HG03520 (cell line): ENCODE data around the gene SLC38A3.
A peak's percentile ranks its signal among the peaks of the same experiment; 100 is the strongest.
"Not testable (repeated sequence)": the region's sequence is repeated elsewhere in the genome, so short reads cannot be mapped to it uniquely, and the experiment has no call there.

Source experiments
- ATAC-seq: cut with Tn5 transposase; IDR thresholded peaks from one replicate; pipeline ENCODE4 v1.9.1; 2021; ENCODE audit warnings: mild to moderate bottlenecking, moderate library complexity; ENCODE audit not compliant: unreplicated experiment

SLC38A3 gene

DNA sequence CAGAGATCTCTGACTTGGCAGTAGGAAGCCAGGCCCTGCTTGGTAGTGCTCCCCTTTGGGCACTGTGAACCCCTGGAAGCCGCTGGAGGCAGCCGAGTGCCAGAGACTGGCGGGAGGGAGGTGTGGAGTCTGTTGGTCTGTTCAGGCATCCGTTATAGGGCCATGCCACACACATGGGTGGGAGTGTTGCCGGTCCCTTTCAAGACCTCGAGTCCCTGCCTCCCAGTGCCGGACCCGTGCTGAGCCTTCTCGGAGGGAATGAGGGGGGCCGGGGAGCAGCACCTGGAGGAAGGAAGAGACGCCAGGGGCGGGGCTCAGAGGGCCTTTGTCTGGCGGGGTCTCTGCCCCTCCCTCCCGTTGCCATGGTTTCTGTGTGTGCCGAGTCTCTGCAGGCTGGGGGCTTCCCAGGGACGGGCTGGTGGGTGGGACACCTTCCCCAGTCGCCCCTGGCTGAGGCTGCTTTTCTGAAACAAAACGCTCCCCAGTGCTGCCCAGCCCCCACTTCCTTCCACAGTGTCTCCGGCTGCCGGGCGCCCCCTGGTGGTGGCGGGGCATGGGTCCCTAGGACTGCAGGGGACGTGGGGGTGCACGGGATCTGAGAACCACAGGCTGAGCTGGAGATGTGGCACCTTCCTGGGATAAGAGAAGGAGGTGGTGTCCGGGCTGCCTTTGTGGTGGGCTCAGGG lies 40.9 kb downstream of the SLC38A3 start:
- peak; percentile 73 for ATAC-seq

DNA sequence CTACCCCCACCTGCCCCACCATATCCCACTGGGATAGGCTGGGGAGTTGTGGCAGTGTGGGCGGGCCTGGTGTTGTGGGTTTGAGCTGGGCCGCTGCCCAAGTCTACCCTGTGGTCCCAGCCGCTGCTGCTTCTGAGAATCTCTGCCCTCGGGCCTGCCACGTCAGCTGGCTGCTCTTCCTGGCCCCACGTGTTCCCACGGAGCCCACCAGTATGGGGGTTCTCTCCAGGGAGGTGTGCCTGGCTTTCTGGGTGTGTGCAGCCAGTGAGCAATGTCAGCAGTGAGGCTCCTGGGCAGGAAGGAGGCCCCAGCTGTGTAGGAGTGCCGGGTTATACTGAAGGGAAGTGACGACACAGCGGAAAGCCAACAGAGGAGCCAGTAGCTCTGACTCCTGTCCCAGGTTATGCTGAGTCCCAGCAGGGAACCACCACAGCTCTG lies 41.5 kb downstream of the SLC38A3 start:
- ATAC-seq = peak; percentile 56

DNA sequence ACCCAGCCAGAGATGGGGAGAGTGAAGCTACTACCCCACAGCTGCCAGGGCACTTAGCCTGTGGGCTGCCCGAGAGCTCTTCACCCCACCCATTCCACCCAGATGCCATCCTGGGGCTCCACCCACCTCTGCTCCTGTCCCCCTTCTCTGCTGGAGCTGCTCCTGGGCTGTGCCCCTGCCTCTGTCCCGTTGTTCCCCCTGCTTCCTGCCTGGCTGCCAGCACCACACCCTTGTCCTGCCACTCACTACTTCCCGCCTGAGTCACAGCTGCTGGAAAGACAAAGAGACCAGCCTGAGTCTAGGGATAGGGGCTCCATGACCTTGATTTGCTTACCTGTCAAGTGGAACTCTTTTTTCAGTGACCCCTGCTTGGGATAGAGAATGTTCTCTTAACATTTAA lies 43.3 kb downstream of the SLC38A3 start:
- no peak for ATAC-seq

DNA sequence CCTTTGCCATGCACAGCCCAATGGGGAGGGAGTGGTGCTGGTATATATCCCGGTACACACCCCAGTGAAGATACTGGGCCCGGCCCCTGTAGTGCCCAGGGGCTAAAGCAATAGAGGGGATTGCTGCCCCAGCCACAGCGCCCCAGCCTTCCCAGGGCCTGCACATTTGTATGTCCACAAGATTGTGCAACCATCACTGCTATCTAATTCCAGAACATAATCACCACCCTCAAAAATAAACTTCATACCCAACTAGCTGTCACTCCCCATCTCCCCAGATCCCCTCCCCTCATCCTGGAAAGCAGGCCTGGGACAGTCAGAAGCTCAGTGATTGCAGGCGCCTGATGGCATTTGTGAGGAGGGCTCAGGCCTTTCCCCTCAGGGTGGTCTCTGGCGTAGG lies 44.4 kb downstream of the SLC38A3 start:
- no peak for ATAC-seq

DNA sequence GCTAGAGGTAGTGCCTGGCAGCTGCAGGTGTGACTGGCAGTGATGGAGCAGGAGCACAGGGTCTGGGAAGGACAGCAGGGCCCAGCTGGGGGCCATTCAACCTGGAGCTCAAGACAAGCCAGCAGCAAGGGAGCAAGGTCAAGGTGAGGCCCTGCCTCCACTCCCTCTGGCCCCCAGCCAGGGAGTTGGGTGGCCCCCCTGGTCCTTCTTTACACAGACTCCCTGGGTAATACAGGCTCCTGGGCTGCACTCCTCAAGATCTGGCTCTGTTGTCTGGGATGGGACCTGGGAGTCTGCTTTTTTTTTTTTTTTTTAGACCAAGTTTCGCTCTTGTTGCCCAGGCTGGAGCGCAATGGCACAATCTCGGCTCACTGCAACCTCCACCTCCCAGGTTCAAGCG lies 45.4 kb downstream of the SLC38A3 start:
- ATAC-seq = no peak

DNA sequence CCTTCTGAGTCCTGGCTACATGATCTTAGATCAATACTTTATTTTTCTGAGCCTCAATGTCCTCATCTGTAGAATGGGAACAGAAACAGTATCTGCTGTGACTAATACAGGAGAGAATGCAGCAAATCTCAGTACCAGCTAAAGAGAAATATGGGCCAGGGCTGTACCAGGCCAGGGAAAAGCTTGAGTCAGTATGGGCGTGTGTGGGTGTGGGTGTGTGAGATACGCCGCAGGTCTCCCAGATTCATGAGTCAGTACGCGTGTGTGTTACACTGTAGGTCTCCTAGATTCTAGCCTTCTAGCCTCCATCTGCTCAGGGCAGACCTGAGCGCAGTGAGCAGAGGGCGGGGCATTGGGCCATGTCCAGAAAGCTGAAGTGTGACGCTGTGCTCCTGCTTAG lies 46.1 kb downstream of the SLC38A3 start:
- no peak for ATAC-seq

DNA sequence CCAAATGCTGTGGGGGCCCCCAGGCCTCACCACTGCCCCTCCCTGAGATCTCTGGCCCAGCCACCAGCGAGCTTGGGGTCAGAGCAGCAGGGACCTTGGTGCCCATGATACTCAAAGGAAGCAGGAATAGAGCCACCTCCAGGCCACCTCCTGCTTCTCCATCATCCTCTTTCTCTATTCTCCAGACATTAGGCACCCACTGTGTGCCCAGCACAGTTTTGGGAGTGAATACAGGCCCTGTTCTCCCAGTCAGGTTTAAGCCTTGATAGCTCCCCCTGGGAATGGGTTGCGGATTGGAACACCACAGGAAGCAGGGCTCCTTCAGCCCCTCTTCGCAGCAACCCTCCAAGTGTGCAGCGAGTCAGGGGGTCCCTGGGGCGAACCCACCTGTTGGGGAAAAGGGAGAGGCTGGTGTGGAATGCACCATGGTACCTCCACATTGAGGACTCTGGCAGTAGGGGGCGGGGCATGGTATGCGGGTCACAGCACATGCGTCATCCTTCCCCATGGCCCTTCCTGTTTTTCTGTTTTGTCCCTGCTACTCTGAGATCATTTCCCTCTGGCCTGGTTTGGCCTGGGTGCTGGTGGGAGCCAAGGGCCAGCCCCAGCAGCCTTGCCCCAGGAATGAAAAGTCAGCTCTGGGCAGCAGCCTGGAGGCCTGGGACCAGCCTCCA lies 49.6 kb downstream of the SLC38A3 start:
- ATAC-seq = no peak

DNA sequence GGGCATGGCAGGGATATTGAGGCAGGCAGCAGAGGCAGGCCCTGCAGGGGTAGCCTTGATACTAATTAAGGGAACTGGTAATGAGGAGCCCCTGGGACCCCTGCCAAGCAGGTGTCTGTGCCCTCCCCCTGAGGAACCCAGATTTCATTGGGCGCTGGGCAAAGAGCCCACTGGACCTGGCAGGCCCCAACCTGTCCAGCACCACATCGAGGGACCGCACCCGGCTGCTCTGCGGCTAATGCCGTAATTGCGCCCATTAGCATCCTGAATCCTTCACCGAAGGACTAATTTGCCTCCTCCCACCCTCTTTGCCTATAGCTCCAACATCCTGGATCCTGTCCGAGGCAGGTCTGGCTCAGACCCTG lies 50.2 kb downstream of the SLC38A3 start:
- no peak for ATAC-seq

DNA sequence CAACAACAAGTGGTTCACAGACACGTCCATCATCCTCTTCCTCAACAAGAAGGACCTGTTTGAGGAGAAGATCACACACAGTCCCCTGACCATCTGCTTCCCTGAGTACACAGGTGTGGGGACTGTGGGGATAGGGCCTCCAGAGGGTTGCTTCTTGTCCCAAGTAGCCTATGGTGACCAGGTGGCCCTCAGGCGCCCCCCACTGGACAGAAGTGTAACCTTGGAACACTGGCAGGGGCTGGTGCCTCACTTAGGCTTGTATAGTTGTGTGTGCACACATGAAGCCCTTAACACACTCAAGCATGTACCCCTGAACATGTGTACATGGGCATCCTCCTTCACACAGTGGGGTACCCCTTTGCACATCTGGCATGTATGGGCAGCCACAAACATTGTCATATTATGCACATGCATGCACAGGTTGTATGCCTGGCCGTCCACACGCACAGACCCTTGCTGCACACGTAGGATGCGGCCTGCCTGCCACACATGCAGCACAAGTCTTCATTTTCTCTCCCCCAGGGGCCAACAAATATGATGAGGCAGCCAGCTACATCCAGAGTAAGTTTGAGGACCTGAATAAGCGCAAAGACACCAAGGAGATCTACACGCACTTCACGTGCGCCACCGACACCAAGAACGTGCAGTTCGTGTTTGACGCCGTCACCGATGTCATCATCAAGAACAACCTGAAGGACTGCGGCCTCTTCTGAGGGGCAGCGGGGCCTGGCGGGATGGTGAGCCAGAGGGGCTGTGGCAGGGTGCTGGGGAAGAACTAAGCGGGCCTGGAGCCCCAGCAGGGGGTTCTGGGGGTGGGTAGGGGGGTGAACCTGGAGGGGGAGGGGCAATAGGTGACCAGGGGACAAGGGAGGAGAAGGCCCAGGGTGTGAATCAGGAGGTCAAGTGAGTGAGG lies 52.2 kb downstream of the SLC38A3 start:
- ATAC-seq = no peak

DNA sequence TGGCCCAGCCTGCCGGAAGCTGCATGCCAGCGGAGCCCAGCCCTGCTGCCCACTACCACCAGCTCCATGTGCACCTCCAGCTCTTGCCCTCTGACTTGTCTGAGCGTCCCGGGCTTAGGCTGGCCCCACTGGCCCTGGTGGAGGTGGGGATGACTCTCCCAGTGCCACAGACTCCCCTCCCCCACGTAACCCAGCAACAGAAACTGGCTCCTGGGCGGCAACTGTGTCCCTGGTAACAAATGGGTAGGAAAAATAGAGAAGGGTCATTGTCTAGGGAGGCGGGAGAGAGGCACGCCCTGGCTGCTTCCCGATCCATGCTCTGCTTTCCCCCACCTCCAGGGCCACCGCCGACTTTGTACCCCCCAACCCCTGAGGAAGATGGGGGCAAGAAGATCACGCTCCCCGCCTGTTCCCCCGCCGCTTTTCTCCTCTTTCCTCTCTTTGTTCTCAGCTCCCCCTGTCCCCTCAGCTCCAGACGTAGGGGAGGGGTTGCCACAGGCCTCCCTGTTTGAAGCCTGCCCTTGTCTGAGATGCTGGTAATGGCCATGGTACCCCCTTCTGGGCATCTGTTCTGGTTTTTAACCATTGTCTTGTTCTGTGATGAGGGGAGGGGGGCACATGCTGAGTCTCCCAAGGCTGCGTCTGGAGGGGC lies 53.1 kb downstream of the SLC38A3 start:
- ATAC-seq = no peak

DNA sequence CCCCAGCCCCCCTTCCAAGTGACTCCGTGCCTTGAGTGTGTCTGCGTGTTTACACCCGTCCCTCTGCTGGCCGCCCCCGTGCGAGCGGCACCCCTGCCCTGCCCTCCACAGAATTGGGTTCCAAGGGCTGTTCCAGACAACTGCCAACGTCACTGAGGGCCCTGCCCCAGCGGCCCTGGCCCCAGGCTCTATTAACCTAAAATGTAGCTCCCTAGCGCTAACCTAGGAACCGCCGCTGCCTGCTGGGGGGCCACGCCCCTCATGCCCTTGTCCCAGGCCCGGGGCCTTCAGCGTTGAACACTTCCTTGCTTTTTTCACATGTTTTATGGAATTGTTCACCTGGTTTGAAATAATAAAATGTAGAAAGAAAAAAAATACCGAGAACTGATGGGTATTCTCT lies 53.9 kb downstream of the SLC38A3 start:
- ATAC-seq = no peak

DNA sequence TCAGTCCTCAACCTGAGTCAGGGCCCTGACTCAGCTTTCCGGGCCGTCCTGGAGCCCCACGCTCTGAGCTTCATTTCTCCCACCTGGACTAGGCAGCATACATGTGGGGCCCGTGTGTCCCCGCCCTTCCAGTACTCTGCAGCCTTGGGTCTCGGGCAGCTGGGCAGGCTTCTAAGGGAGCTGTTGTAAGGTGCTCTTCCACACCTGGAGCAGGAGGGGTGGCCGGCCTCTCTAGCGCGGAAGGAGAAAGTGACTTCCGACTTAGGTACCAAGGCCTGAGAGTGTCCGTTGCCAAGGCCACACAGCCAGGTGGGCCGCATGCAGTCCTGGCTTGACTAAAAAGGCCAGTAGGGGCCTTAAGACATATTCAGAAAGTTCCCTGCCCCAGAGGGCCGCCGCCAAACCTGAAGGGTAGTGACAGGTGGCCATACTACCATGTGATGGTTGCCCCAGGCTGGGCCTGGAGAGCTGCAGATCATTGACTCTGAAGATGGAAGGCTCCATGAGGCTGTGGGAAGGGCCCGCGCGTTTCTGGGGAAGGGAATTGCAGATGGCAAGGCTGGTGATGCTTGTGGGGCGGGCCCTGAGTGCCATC lies 54.5 kb downstream of the SLC38A3 start:
- ATAC-seq = no peak

DNA sequence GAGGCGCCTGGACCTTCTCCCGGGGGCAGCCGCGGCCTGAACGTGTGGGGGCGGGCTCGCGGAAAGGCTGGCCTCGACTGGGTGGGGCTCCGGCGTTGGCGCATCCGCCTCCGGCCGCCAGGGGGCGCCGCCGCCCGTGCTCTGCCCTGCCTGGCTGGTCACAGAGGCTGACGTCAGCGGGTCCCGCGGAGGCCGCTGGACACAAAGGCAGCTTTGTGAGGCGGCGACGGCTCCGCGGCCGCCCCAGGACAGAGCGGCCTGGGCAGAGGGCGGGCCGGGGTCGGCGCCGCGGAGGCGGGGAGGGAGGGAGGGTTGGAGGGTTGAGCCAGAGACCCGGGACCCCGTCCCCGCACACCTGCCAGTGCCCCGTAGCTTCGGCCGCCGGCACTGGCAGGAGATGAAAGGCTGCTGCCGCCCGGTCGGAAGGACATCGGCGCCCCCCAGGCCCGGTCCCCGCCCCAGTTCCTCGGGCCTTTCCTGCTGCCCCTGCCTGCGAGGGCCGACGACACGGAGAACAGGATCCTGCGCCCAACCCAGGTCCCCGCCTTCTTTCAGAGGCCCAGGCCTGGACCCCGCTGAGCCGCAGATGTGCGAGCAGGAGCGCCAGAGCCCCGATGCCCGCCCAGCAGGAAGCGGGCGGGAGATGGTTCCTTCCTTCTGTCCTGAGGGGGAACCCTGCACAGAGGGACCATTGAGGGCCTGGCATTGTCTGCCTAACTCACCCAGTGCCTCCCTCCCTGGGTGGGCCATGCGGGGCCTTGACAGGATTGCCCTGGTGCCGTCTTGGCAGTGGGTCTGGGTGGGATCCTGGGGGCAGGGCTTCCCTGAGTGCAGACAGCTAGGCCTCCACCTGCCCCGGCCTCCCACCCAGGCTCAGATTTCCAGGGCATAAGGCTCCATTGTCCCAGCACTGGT lies 55.2 kb downstream of the SLC38A3 start:
- peak; percentile 89 for ATAC-seq

DNA sequence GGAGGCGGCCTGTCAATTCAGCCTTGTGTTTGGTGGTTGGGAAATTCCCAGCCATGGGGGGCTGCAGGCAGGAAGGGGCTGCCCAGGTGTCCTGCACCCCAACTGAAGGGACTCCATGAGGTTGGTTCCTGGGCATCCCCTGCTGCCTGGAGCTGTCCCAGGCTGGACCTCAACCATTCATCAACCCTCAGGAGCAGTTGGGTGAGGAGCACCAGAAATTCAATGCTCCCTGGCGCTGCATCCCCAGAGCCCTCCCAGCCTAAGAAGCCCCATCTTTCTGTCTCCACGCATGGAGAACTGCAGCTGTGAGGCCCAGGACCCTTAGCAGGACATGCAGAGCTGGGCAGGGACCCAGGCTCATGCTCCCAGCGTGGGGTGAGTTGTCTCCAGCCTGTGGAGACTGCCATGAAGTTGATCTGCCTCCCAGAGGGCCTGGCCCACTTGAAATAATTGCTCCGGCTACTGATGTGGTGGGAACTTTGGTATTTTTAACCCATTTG lies 55.9 kb downstream of the SLC38A3 start:
- ATAC-seq = no peak

DNA sequence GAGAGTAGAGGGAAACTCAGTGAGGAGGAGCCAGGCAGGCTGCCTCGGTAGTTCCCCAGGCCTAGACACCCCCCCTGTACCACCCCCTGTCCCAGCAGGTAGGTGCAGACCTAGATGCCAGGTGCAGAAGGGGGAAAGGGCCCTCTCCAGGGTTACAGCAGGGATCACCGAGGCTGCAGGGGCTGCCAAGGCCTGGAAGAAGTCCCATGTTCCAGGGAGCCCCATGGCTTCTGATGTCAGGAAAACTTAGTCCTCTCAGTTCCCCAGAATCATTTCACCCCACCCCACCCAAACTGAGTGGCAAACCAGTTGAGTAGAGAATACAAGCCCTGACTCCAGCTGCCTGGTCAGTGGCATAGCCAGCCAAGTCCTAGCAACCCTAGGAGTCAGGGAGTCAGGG lies 56.4 kb downstream of the SLC38A3 start:
- ATAC-seq = no peak

DNA sequence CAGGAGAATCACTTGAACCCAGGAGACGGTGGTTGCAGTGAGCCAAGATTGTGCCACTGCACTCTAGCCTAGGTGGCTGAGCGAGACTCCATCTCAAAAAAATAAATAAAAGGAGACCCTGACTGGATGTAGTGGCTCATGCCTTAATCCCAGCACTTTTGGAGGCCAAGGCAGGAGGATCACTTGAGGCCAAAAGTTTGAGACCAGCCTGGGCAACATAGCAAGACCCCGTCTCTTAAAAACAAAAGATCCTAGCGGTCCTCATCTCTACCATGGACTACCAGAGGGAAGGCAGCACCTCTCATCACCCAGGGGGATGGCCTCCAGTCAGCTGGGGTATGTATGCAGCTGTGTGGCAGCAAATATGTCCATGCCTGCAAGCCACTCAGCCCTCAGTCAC lies 57.1 kb downstream of the SLC38A3 start:
- not testable (repeated sequence) for ATAC-seq

DNA sequence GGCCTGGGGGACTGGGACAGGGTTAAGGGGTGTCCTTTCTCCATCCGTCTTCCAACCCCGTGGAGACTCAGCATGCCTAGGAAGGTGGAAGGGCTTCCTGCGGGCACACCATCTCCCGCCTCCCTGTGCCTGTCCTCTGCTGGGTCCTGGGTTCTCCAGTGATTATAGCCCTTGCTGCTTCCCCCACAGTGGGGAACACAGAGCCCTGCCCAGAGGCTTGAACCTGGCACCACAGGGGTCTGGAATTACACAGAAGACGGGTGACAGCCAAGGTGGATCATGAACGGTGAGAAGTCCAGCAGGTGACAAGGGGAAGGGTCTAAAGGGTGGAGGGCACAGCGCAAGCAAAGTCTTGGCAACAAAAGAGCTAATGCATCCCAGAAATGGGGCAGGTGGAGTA lies 57.7 kb downstream of the SLC38A3 start:
- no peak for ATAC-seq

DNA sequence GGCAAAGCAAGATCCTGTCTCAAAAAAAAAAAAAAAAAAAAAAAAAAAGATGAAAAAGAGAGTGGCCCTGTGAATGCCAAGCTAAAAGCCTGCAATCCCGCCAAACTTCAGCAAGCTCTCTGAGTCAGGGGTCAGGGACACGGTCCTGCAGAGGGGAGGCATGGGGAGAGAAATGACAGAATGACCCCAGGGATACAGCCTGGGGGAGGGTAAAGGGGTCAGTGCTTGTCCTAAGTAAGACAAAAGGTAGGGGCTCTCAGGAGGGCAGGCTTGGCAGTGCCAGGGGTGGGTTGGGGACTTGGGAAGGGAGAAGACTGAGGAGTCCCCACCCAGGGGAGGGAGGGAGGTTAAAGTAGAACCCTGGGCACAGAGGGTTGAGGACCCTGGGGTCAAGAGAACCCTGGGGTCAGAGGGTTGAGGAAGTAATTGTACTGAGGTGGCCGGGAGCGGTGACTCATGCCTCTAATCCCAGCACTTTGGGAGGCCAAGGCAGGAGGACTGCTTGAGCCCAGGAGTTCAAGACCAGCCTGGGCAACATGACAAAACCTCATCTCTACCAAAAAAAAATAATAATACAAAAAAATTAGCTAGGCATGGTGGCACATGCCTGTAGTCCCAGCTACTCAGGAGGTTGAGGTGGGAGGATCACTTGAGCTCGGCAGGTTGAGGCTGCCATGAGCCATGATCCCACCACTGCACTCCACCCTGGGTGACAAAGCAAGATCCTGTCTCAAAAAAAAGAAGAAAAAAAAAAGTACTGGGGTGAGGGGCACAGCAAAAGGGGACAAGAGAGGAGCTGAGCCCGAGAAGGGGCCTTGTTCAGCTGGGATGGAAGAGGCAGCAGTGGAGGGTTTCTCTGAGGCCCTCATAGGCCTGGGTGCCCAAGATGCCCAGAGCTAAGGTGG lies 58.7 kb downstream of the SLC38A3 start:
- no peak for ATAC-seq
